Neural crest cell (in vitro differentiated cells): ENCODE measurements around the gene MPHOSPH10. TPM values are rescaled to one million over a fixed set of nuclear protein-coding genes. Genes with fewer than 3 reads are reported as not detected.
"Not testable (repeated sequence)": the region's sequence is repeated elsewhere in the genome, so short reads cannot be mapped to it uniquely, and the experiment has no call there.

ENCODE experiments used
- DNase-seq: peaks from one replicate; pipeline ENCODE4 v3.0.0; 2021; ENCODE audit warnings: low read depth, mixed read lengths, low spot score
- H3K27ac Mint-ChIP-seq: one replicate; pipeline ENCODE4 v1.8.0; 2021; ENCODE audit warnings: mild to moderate bottlenecking, mixed read lengths; ENCODE audit not compliant: unreplicated experiment
- H3K27me3 Mint-ChIP-seq: 2 replicates; pipeline ENCODE4 v1.8.0; 2021; ENCODE audit warnings: low read depth, mild to moderate bottlenecking, mixed read lengths
- H3K36me3 Mint-ChIP-seq: 2 replicates; pipeline ENCODE4 v1.8.0; 2021; ENCODE audit warnings: low read depth, mild to moderate bottlenecking, mixed read lengths
- H3K4me1 Mint-ChIP-seq: 2 replicates; pipeline ENCODE4 v1.8.0; 2021; ENCODE audit warnings: mixed read lengths
- H3K4me3 Mint-ChIP-seq: one replicate; pipeline ENCODE4 v1.8.0; 2021; ENCODE audit warnings: mild to moderate bottlenecking, mixed read lengths
- H3K9me3 Mint-ChIP-seq: 2 replicates; pipeline ENCODE4 v1.8.0; 2021; ENCODE audit warnings: mixed read lengths
- CTCF ChIP-seq: fragments of 200-600 bp; sonication (generic); conservative IDR thresholded peaks from 2 replicates; pipeline ENCODE4 v1.5.0; 2021; ENCODE audit warnings: antibody characterized with exemption, mild to moderate bottlenecking
- total RNA-seq: library from RNA; stranded (reverse); gene quantifications from 2 replicates; pipeline ENCODE4 v1.2.1, GENCODE V29; 2021

Gene MPHOSPH10
- total RNA-seq, 1 donor from 2014 or later: 41.7 TPM

- H3K9me3 Mint-ChIP-seq: peaks cover 5% of the 10 kb centered on the region
- H3K36me3 Mint-ChIP-seq: no peaks in the 10 kb centered on the region
- peak; percentile 55 for DNase-seq
- H3K27ac Mint-ChIP-seq: no peak overlapping the region
- TF ChIP-seq CTCF: peak; percentile 77
- H3K4me1 Mint-ChIP-seq: peaks cover 16% of the 10 kb centered on the region
- no peaks in the 10 kb centered on the region for H3K27me3 Mint-ChIP-seq
- H3K4me3 Mint-ChIP-seq: no peak overlapping the region
Observed at GRCh38 chr2:71100195-71100964, 30.1 kb upstream of the MPHOSPH10 start.

DNA sequence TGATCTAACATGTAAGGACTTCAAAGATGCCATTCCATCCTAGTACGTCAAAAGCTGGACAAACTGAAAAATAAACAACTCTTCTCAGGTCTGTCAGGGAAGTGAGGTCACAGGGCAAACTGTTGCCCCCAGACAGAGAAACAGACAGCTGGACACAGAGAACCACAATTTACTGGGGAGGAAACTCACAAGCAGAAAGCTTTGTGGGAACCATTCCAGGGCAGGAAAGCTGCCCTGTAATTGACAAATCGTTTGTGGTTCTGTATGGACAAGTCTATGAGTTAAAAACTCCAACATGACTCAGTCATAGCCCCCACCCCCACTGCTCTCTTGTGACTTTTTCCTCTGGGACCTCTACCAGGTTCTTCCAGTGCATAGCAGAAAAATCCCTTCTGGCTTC, 28.8 kb upstream of the MPHOSPH10 start:
- H3K36me3 Mint-ChIP-seq: no peaks in the 10 kb centered on the region

DNA sequence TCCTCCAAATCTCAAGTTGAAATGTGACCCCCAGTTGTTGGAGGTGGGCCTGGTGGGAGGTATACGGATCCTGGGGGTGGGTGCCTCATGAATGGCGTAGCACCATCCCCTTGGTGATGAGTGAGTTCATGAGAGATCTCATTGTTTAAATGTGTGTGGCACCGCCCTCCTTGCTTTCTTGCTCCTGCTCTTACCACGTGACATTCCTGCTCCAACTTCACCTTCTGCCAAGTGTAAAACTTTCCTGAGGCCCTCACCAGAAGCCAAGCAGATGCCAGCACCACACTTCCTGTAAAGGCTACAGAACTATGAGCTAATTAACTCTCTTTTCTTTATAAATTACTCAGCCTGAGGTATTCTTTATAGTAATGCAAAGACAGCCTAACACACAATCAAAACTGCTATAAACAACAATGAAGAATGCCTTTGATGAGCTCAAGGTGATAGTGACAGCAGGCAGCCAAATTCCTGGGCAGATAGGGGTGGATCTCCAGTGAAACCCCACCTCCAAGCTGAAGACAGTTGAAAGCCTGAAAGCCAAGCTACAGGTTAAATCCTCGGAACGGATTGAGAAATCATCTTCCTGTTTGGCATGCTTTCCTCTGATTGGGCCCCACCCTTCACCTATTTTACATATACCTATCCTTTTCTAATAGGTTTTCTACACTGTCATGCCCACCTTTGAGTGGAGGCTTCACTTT, 27.3 kb upstream of the MPHOSPH10 start:
- peaks cover 7% of the 10 kb centered on the region for H3K9me3 Mint-ChIP-seq
- DNase-seq: no peak
- no peak overlapping the region for H3K4me3 Mint-ChIP-seq
- H3K4me1 Mint-ChIP-seq: peaks cover 16% of the 10 kb centered on the region
- no peak for TF ChIP-seq CTCF
- H3K27ac Mint-ChIP-seq: no peak overlapping the region
- H3K36me3 Mint-ChIP-seq: no peaks in the 10 kb centered on the region
- no peaks in the 10 kb centered on the region for H3K27me3 Mint-ChIP-seq

More for the DNA sequence above, 28.8 kb upstream of the MPHOSPH10 start:
- no peak overlapping the region for H3K27ac Mint-ChIP-seq
- DNase-seq: no peak
- peaks cover 7% of the 10 kb centered on the region for H3K9me3 Mint-ChIP-seq
- TF ChIP-seq CTCF: no peak
- H3K4me3 Mint-ChIP-seq: no peak overlapping the region
- H3K4me1 Mint-ChIP-seq: peaks cover 16% of the 10 kb centered on the region
- no peaks in the 10 kb centered on the region for H3K27me3 Mint-ChIP-seq

DNA sequence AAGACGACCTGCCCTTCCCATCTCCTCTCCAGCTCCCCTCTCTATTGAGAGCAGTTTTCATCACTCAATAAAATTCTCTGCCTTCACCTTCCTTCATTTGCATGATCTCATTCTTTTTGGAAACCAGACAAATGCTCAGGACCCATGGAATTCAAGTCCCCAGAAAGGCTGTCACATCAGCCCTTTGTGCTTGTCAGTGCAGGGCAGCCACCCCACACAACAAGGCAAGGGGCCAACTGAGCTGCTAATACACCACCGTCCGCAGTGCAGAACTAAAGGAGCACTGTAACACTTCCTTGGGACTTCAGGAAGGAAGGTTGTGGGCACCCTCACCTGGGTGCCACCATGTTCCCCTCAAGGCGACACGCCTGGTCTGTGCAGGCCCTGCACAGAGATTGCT, 26.6 kb upstream of the MPHOSPH10 start:
- Mint-ChIP-seq H3K36me3 (peaks cover 5% of the 10 kb centered on the region), H3K27ac (no peak overlapping the region), H3K4me1 (peaks cover 16% of the 10 kb centered on the region), H3K4me3 (no peak overlapping the region), H3K9me3 (peaks cover 7% of the 10 kb centered on the region), H3K27me3 (no peaks in the 10 kb centered on the region)
- no peak for DNase-seq
- no peak for TF ChIP-seq CTCF

- not testable (repeated sequence) for H3K36me3 Mint-ChIP-seq, H3K4me3 Mint-ChIP-seq, H3K27ac Mint-ChIP-seq, H3K27me3 Mint-ChIP-seq, DNase-seq, H3K9me3 Mint-ChIP-seq
- H3K4me1 Mint-ChIP-seq: peaks cover 16% of the 10 kb centered on the region
Observed at GRCh38 chr2:71106463-71106862, 24.0 kb upstream of the MPHOSPH10 start.

GRCh38 chr2:71108091-71108490, 22.3 kb upstream of the MPHOSPH10 start:
- H3K4me3 Mint-ChIP-seq: no peak overlapping the region
- no peak overlapping the region for H3K27ac Mint-ChIP-seq
- peaks cover 4% of the 10 kb centered on the region for H3K9me3 Mint-ChIP-seq
- no peak for TF ChIP-seq CTCF
- DNase-seq: no peak
- H3K4me1 Mint-ChIP-seq: peaks cover 10% of the 10 kb centered on the region
- peaks cover 8% of the 10 kb centered on the region for H3K36me3 Mint-ChIP-seq
- no peaks in the 10 kb centered on the region for H3K27me3 Mint-ChIP-seq
